Thyroid gland (tissue), 4 donors: ENCODE data around the gene NOS2.
"Not testable (repeated sequence)": the region's sequence is repeated elsewhere in the genome, so short reads cannot be mapped to it uniquely, and the experiment has no call there.

Source experiments
- POLR2A ChIP-seq, 2 donors: fragments of 450-650 bp; IDR thresholded peaks; one replicate each; pipeline ENCODE4 v1.6.1; 2017; ENCODE audit warnings: antibody characterized with exemption in 2 of 2, mild to moderate bottlenecking in 2 of 2, moderate library complexity in 1 of 2
- TF ChIP-seq, protein P1 (sequence below), 6 experiments: fragments of 200-600 bp in 3 of 6; fragments of 450-650 bp in 3 of 6; sonication (generic) in 3 of 6; IDR thresholded peaks; one replicate each; pipeline ENCODE4 v1.5.1; 2016 to 2019; ENCODE audit warnings: antibody characterized with exemption in 6 of 6, mild to moderate bottlenecking in 2 of 6, inconsistent platforms in 1 of 6, moderate library complexity in 1 of 6

DNA sequence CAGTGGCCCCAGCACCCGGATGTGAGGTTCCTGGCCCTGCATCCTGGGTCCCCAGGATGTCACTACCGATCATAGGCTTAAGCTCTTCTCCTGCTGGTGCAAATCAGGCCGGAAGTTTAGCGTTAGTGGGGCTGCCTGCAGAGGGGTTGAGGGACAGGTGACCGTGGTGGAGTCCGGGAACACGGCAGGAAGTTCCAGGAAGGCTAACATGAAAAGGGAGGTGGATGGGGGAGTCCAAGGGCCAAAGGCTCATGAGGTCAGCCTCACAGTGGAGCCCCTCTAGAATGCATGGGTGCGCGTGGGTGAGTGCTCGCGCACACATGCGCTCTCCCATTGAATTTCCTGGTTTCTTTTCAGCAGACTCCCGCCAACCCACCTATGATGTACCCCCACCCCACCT is 46.6 kb downstream of the NOS2 start:
- TF ChIP-seq, protein P1, sequence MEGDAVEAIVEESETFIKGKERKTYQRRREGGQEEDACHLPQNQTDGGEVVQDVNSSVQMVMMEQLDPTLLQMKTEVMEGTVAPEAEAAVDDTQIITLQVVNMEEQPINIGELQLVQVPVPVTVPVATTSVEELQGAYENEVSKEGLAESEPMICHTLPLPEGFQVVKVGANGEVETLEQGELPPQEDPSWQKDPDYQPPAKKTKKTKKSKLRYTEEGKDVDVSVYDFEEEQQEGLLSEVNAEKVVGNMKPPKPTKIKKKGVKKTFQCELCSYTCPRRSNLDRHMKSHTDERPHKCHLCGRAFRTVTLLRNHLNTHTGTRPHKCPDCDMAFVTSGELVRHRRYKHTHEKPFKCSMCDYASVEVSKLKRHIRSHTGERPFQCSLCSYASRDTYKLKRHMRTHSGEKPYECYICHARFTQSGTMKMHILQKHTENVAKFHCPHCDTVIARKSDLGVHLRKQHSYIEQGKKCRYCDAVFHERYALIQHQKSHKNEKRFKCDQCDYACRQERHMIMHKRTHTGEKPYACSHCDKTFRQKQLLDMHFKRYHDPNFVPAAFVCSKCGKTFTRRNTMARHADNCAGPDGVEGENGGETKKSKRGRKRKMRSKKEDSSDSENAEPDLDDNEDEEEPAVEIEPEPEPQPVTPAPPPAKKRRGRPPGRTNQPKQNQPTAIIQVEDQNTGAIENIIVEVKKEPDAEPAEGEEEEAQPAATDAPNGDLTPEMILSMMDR (IDR thresholded peaks at IDR 0.05), result not testable (repeated sequence)
- TF ChIP-seq POLR2A (IDR thresholded peaks at IDR 0.05), result not testable (repeated sequence)
